Loucy (cell line): ENCODE data around the gene ZNF124.

Experiments
- H2AFZ ChIP-seq: fragments of 200-600 bp; sonication (generic); 2 replicates; pipeline ENCODE4 v1.6.0; 2016; ENCODE audit warnings: antibody characterized with exemption, mild to moderate bottlenecking, low read length, moderate library complexity
- H3F3A ChIP-seq: fragments of 200-600 bp; 2 replicates; pipeline ENCODE4 v1.6.0; 2016; ENCODE audit warnings: antibody characterized with exemption, low read depth, mild to moderate bottlenecking
- H3K27me3 ChIP-seq: fragments of 200-600 bp; sonication (generic); 2 replicates; pipeline ENCODE4 v1.6.1; 2014; ENCODE audit warnings: low read length, mild to moderate bottlenecking; ENCODE audit not compliant: insufficient read depth, poor library complexity, severe bottlenecking
- H3K36me3 ChIP-seq: fragments of 200-600 bp; sonication (generic); 2 replicates; pipeline ENCODE4 v1.6.1; 2016; ENCODE audit warnings: low read length; ENCODE audit not compliant: insufficient read depth
- H3K4me1 ChIP-seq: fragments of 200-600 bp; sonication (generic); 2 replicates; pipeline ENCODE4 v1.5.1; 2014; ENCODE audit warnings: low read length, mild to moderate bottlenecking; ENCODE audit not compliant: insufficient read depth, poor library complexity, severe bottlenecking
- H3K4me2 ChIP-seq: fragments of 200-600 bp; sonication (generic); 2 replicates; pipeline ENCODE4 v1.6.0; 2014; ENCODE audit warnings: antibody characterized with exemption, low read length, low read depth, mild to moderate bottlenecking; ENCODE audit not compliant: poor library complexity, severe bottlenecking
- H3K4me3 ChIP-seq: fragments of 200-600 bp; sonication (generic); 2 replicates; pipeline ENCODE4 v1.5.1; 2014; ENCODE audit warnings: low read length, mild to moderate bottlenecking, mixed read lengths; ENCODE audit not compliant: poor library complexity, severe bottlenecking
- H3K79me2 ChIP-seq: fragments of 200-600 bp; sonication (generic); 2 replicates; pipeline ENCODE4 v1.6.1; 2014; ENCODE audit warnings: low read length; ENCODE audit not compliant: insufficient read depth
- H3K9ac ChIP-seq: fragments of 200-600 bp; sonication (generic); 2 replicates; pipeline ENCODE4 v1.6.0; 2014; ENCODE audit warnings: mild to moderate bottlenecking, low read depth, low read length, moderate library complexity; ENCODE audit not compliant: poor library complexity, severe bottlenecking
- H3K9me2 ChIP-seq: fragments of 200-600 bp; sonication (generic); replicated peaks from 2 replicates; pipeline ENCODE4 v1.6.1; 2016; ENCODE audit warnings: low read depth, low read length, mixed read lengths
- H3K9me3 ChIP-seq: fragments of 200-600 bp; sonication (generic); 2 replicates; pipeline ENCODE4 v1.6.1; 2014; ENCODE audit warnings: mild to moderate bottlenecking, antibody characterized with exemption, low read length, low read depth; ENCODE audit not compliant: insufficient read depth
- H4K20me1 ChIP-seq: fragments of 200-600 bp; sonication (generic); 2 replicates; pipeline ENCODE4 v1.6.0; 2014; ENCODE audit warnings: antibody characterized with exemption, low read length, mild to moderate bottlenecking; ENCODE audit not compliant: insufficient read depth, poor library complexity, severe bottlenecking
- EZH2phosphoT487 ChIP-seq: fragments of 200-600 bp; IDR thresholded peaks from 2 replicates; pipeline ENCODE4 v1.6.1; 2018; ENCODE audit warnings: antibody characterized with exemption, mild to moderate bottlenecking, moderate library complexity, borderline replicate concordance
- TF ChIP-seq, protein P1 (sequence below): fragments of 200-600 bp; sonication (generic); conservative IDR thresholded peaks from 2 replicates; pipeline ENCODE4 v1.5.1; 2014; ENCODE audit warnings: mild to moderate bottlenecking, antibody characterized with exemption, low read length

The ZNF124 gene

DNA sequence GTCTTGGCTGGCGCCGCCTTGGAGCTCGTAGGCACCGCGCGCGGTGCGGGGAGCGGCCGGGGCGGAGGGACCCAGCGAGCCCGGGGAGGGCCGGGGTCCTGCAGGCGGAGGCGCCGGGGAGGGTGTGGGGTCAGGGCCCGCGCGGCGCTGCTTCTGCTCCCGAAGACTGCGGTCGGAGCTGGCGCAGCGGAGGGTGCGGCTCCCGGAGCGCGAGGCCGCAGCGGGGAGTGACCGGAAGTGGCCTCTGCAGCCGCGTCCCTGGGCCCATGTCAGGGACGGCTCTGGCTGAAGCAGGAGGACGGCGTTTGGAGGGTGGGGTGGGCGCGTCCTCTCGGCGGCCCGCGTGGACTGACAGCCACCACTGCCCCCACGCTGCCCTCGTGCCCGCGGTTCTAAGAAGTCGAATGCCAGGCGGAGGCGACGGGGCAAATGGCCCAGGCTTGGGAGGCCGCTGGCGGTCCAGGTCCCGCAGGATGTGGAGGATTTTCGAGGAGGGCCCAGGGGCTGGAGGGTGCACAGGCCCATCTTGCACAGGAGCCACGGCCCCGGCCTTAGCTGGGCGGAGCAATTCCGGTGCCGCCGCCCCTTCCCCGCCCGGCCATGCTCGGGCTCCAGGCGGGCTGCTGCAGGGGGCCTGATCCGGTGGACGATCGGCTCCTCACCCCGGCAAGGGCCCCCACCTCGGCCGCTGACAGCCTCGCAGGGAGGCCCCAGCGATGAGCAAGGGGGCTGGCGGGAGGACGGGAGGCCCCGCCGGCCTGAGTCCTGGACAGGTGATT is 59.9 kb downstream of the ZNF124 start:
- no peaks in the 10 kb centered on the region for H3K79me2 ChIP-seq
- no peak overlapping the region for H3K9ac ChIP-seq
- TF ChIP-seq, protein P1, sequence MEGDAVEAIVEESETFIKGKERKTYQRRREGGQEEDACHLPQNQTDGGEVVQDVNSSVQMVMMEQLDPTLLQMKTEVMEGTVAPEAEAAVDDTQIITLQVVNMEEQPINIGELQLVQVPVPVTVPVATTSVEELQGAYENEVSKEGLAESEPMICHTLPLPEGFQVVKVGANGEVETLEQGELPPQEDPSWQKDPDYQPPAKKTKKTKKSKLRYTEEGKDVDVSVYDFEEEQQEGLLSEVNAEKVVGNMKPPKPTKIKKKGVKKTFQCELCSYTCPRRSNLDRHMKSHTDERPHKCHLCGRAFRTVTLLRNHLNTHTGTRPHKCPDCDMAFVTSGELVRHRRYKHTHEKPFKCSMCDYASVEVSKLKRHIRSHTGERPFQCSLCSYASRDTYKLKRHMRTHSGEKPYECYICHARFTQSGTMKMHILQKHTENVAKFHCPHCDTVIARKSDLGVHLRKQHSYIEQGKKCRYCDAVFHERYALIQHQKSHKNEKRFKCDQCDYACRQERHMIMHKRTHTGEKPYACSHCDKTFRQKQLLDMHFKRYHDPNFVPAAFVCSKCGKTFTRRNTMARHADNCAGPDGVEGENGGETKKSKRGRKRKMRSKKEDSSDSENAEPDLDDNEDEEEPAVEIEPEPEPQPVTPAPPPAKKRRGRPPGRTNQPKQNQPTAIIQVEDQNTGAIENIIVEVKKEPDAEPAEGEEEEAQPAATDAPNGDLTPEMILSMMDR: no peak
- no peak for TF ChIP-seq EZH2phosphoT487
- H3K9me2 ChIP-seq: no peaks in the 10 kb centered on the region
- H3K27me3 ChIP-seq: no peaks in the 10 kb centered on the region
- H2AFZ ChIP-seq: no peak overlapping the region
- H3K36me3 ChIP-seq: no peaks in the 10 kb centered on the region
- no peak overlapping the region for H3K4me2 ChIP-seq
- H3K4me1 ChIP-seq: no peaks in the 10 kb centered on the region
- no peaks in the 10 kb centered on the region for H4K20me1 ChIP-seq
- H3K9me3 ChIP-seq: no peaks in the 10 kb centered on the region
- H3F3A ChIP-seq: no peaks in the 10 kb centered on the region
- H3K4me3 ChIP-seq: no peak overlapping the region

- Histone ChIP-seq H3K36me3 (no peaks in the 10 kb centered on the region), H3F3A (no peaks in the 10 kb centered on the region), H4K20me1 (no peaks in the 10 kb centered on the region), H3K4me1 (no peaks in the 10 kb centered on the region), H3K79me2 (no peaks in the 10 kb centered on the region), H3K27me3 (no peaks in the 10 kb centered on the region), H3K9me2 (no peaks in the 10 kb centered on the region), H3K9ac (no peak overlapping the region), H2AFZ (no peak overlapping the region), H3K4me3 (no peak overlapping the region), H3K9me3 (no peaks in the 10 kb centered on the region), H3K4me2 (no peak overlapping the region)
- TF ChIP-seq, protein P1: no peak
- no peak for TF ChIP-seq EZH2phosphoT487
Measured at GRCh38 chr1:247111259-247111699, 60.5 kb downstream of the ZNF124 start.

DNA sequence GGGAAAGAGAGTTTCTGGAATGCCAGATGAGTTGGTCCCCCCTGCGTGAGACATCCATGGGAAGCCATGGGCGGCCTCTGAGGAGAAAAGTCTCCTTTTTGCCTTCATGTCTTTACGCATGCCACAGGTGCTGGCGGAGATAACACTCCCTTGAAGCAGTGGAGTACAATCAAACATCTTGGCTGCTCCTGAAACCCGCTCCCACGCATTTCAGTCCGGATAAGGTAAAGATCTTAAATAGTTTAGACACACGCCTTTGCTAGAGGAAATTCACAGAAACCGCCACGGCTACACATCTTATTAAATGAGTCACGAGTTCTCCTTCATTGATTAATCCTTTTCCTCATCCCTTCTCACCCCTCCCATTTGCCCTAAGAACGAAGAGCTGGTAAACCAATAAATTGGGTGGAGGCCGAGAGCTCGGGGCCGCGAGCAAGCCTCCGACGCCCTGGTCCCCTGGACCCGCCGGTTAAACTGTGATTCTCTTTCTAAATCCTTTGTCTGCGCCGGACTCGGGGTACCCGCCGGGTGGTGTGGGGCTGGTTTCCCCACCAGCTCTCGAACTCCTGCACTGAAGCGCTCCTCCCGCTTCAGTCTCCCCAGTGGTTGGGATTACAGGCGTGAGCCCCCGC is 61.1 kb downstream of the ZNF124 start:
- no peaks in the 10 kb centered on the region for H3K9me3 ChIP-seq
- H3K9ac ChIP-seq: no peak overlapping the region
- H3K36me3 ChIP-seq: no peaks in the 10 kb centered on the region
- no peak overlapping the region for H3K4me2 ChIP-seq
- no peaks in the 10 kb centered on the region for H3K79me2 ChIP-seq
- no peak overlapping the region for H3K4me3 ChIP-seq
- H3K4me1 ChIP-seq: no peaks in the 10 kb centered on the region
- H3F3A ChIP-seq: no peaks in the 10 kb centered on the region
- TF ChIP-seq, protein P1: no peak
- TF ChIP-seq EZH2phosphoT487: no peak
- no peak overlapping the region for H2AFZ ChIP-seq
- no peaks in the 10 kb centered on the region for H3K27me3 ChIP-seq
- H4K20me1 ChIP-seq: no peaks in the 10 kb centered on the region
- H3K9me2 ChIP-seq: no peaks in the 10 kb centered on the region
